ENCODE data around the gene NRG3. TPM values are rescaled to one million over a fixed set of nuclear protein-coding genes. Genes with fewer than 3 reads are reported as not detected.

Gene NRG3
- total RNA-seq, 1 experiment from 2014 or later, result not detected

DNA sequence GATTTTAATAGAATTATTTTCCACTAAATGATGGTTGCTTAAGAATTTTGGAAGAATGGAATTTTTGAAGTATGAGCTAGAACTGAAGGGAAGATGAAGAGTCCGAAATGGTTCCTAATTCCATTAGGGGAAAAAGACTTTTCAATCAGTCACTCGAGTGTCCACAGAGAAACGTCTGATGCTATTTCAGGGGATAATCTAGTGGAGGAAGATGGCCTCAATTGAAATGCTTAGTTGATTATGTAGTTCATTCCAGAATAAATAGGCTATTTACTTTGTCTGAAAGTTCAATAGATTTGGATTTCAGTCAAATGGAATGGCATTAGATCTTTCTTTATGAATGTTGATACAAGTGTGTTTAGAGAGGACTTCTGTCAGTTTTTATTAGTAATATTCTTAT, 365.4 kb downstream of the NRG3 start:
- ChIA-PET RAD21 (ENCODE audit: low non-redundant PET in 1 of 2, low total read pairs in 2 of 2, uncharacterized antibody in 2 of 2, unreplicated experiment in 2 of 2) (no interaction called here), POLR2A (no interaction called here), CTCF (no interaction called here)
- no peaks in the 10 kb centered on the region for H3K4me1 ChIP-seq (ENCODE audit: control insufficient read depth in 1 of 2, insufficient read depth in 2 of 2, low read length in 2 of 2)
- H3K9ac ChIP-seq (ENCODE audit: low read length), result no peak overlapping the region
- H3K4me3 ChIP-seq (replicated peaks in 1 of 2; ENCODE audit: low read depth in 1 of 2, low read length in 2 of 2), result no peak overlapping the region
- intact Hi-C loops (cut with micrococcal nuclease), result no loop called here
- peaks cover 0 to 17% of the 10 kb centered on the region in 2 experiments; a peak in 3 of 4 replicates for H3K9me3 ChIP-seq (ENCODE audit: control insufficient read depth in 1 of 2, insufficient read depth in 1 of 2, low read depth in 1 of 2, low read length in 2 of 2)
- BruUV-seq (replicated peaks), result no TSS peak
- H3K9me2 ChIP-seq (ENCODE audit: insufficient read depth), result no peaks in the 10 kb centered on the region
- H3K27me3 ChIP-seq (ENCODE audit: insufficient read depth, low read length), result no peaks in the 10 kb centered on the region
- H3K4me2 ChIP-seq (ENCODE audit: low read length), result no peak overlapping the region
- no peaks in the 10 kb centered on the region for H4K20me1 ChIP-seq (ENCODE audit: insufficient read depth)
- no peak overlapping the region for H2AFZ ChIP-seq (ENCODE audit: low read depth, low read length, poor library complexity, severe bottlenecking)
- ATAC-seq (no peak), DNase-seq (ENCODE audit: low read depth, low spot score) (no peak)
- TF ChIP-seq, protein P1, sequence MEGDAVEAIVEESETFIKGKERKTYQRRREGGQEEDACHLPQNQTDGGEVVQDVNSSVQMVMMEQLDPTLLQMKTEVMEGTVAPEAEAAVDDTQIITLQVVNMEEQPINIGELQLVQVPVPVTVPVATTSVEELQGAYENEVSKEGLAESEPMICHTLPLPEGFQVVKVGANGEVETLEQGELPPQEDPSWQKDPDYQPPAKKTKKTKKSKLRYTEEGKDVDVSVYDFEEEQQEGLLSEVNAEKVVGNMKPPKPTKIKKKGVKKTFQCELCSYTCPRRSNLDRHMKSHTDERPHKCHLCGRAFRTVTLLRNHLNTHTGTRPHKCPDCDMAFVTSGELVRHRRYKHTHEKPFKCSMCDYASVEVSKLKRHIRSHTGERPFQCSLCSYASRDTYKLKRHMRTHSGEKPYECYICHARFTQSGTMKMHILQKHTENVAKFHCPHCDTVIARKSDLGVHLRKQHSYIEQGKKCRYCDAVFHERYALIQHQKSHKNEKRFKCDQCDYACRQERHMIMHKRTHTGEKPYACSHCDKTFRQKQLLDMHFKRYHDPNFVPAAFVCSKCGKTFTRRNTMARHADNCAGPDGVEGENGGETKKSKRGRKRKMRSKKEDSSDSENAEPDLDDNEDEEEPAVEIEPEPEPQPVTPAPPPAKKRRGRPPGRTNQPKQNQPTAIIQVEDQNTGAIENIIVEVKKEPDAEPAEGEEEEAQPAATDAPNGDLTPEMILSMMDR (IDR thresholded peaks at IDR 0.05 in 2 of 3, conservative IDR thresholded peaks at IDR 0.05 in 1 of 3; ENCODE audit: borderline replicate concordance in 1 of 3, insufficient read depth in 1 of 3, low read depth in 2 of 3, low read length in 2 of 3), result no peak
- no peaks in the 10 kb centered on the region for H3K36me3 ChIP-seq (ENCODE audit: control insufficient read depth in 1 of 2, insufficient read depth in 2 of 2, low read length in 2 of 2)
- H3K27ac ChIP-seq (ENCODE audit: low read depth, low read length), result no peak overlapping the region
- H3K79me2 ChIP-seq (ENCODE audit: insufficient read depth, low read length), result no peaks in the 10 kb centered on the region

DNA sequence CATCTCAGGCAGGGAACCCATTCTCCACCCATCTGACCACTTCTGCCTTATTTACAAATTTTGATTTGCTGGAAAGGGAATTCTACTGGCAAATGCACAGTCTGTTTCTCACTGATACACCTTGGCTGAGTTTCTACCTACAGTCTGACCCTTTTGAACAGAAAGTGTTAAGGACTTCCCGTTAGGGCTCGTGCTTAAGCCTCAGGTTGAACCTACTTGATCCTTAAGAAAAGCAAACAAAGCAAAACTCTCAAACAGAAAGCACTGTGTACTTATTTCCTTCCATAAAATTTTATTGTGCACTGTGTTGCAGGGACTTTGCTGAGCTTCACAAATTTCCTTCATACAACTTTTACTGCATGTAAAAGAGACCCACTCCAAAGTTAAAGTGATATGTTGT, 367.8 kb downstream of the NRG3 start:
- Histone ChIP-seq H3K36me3 (ENCODE audit: control insufficient read depth in 1 of 2, insufficient read depth in 2 of 2, low read length in 2 of 2) (no peaks in the 10 kb centered on the region), H3K27ac (ENCODE audit: low read depth, low read length) (no peak overlapping the region), H2AFZ (ENCODE audit: low read depth, low read length, poor library complexity, severe bottlenecking) (no peak overlapping the region), H3K79me2 (ENCODE audit: insufficient read depth, low read length) (no peaks in the 10 kb centered on the region), H3K27me3 (ENCODE audit: insufficient read depth, low read length) (no peaks in the 10 kb centered on the region), H3K9me3 (ENCODE audit: control insufficient read depth in 1 of 2, insufficient read depth in 1 of 2, low read depth in 1 of 2, low read length in 2 of 2) (peaks cover 0 to 12% of the 10 kb centered on the region in 2 experiments; a peak in 3 of 4 replicates), H4K20me1 (ENCODE audit: insufficient read depth) (no peaks in the 10 kb centered on the region), H3K4me3 (replicated peaks in 1 of 2; ENCODE audit: low read depth in 1 of 2, low read length in 2 of 2) (no peak overlapping the region), H3K4me2 (ENCODE audit: low read length) (no peak overlapping the region), H3K9ac (ENCODE audit: low read length) (no peak overlapping the region), H3K4me1 (ENCODE audit: control insufficient read depth in 1 of 2, insufficient read depth in 2 of 2, low read length in 2 of 2) (no peaks in the 10 kb centered on the region), H3K9me2 (ENCODE audit: insufficient read depth) (no peaks in the 10 kb centered on the region)
- BruUV-seq (replicated peaks), result no TSS peak
- CTCF ChIA-PET, result no interaction called here
- no peak for DNase-seq (ENCODE audit: low read depth, low spot score)
- RAD21 ChIA-PET (ENCODE audit: low non-redundant PET in 1 of 2, low total read pairs in 2 of 2, uncharacterized antibody in 2 of 2, unreplicated experiment in 2 of 2), result no interaction called here
- intact Hi-C loops (cut with micrococcal nuclease), result no loop called here
- POLR2A ChIA-PET, result no interaction called here
- no peak for ATAC-seq
- TF ChIP-seq SRF (IDR thresholded peaks at IDR 0.05; ENCODE audit: low read depth) (no peak), POLR2AphosphoS5 (IDR thresholded peaks at IDR 0.05; ENCODE audit: low read depth, low read length) (no peak), EZH2phosphoT487 (IDR thresholded peaks at IDR 0.05; ENCODE audit: borderline replicate concordance) (no peak), EGR1 (IDR thresholded peaks at IDR 0.05; ENCODE audit: low read depth) (no peak), YY1 (IDR thresholded peaks at IDR 0.05; ENCODE audit: extremely low read depth, insufficient replicate concordance, low read depth, low read length) (no peak), CBX3 (IDR thresholded peaks at IDR 0.05; ENCODE audit: low read depth) (no peak), SP1 (IDR thresholded peaks at IDR 0.05; ENCODE audit: low read depth) (no peak), FOSL1 (IDR thresholded peaks at IDR 0.05; ENCODE audit: low read depth) (no peak)
- TF ChIP-seq, protein P1 (IDR thresholded peaks at IDR 0.05 in 2 of 3, conservative IDR thresholded peaks at IDR 0.05 in 1 of 3; ENCODE audit: borderline replicate concordance in 1 of 3, insufficient read depth in 1 of 3, low read depth in 2 of 3, low read length in 2 of 3), result no peak
- TF ChIP-seq, protein P2, sequence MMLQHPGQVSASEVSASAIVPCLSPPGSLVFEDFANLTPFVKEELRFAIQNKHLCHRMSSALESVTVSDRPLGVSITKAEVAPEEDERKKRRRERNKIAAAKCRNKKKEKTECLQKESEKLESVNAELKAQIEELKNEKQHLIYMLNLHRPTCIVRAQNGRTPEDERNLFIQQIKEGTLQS (IDR thresholded peaks at IDR 0.05), result no peak
- TF ChIP-seq, protein P3, sequence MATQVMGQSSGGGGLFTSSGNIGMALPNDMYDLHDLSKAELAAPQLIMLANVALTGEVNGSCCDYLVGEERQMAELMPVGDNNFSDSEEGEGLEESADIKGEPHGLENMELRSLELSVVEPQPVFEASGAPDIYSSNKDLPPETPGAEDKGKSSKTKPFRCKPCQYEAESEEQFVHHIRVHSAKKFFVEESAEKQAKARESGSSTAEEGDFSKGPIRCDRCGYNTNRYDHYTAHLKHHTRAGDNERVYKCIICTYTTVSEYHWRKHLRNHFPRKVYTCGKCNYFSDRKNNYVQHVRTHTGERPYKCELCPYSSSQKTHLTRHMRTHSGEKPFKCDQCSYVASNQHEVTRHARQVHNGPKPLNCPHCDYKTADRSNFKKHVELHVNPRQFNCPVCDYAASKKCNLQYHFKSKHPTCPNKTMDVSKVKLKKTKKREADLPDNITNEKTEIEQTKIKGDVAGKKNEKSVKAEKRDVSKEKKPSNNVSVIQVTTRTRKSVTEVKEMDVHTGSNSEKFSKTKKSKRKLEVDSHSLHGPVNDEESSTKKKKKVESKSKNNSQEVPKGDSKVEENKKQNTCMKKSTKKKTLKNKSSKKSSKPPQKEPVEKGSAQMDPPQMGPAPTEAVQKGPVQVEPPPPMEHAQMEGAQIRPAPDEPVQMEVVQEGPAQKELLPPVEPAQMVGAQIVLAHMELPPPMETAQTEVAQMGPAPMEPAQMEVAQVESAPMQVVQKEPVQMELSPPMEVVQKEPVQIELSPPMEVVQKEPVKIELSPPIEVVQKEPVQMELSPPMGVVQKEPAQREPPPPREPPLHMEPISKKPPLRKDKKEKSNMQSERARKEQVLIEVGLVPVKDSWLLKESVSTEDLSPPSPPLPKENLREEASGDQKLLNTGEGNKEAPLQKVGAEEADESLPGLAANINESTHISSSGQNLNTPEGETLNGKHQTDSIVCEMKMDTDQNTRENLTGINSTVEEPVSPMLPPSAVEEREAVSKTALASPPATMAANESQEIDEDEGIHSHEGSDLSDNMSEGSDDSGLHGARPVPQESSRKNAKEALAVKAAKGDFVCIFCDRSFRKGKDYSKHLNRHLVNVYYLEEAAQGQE (IDR thresholded peaks at IDR 0.05; ENCODE audit: low read depth), result no peak
- TF ChIP-seq, protein P4, sequence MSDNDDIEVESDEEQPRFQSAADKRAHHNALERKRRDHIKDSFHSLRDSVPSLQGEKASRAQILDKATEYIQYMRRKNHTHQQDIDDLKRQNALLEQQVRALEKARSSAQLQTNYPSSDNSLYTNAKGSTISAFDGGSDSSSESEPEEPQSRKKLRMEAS (IDR thresholded peaks at IDR 0.05), result no peak
